Renal cortical epithelial cell (primary cell): Measurements from ENCODE around the gene OR13C8. TPM values are rescaled to one million over a fixed set of nuclear protein-coding genes. Genes with fewer than 3 reads are reported as not detected.
A peak's percentile ranks its signal among the peaks of the same experiment; 100 is the strongest.
"Not testable (repeated sequence)": the region's sequence is repeated elsewhere in the genome, so short reads cannot be mapped to it uniquely, and the experiment has no call there.

ENCODE experiments used
- DNase-seq: peaks from one replicate; pipeline ENCODE4 v3.0.0-alpha.2; 2011; ENCODE audit warnings: low read depth
- total RNA-seq: library from RNA; depleted of rRNA; stranded (reverse); fragments of >200 nt; gene quantifications from 2 replicates; pipeline ENCODE4 v1.2.3, GENCODE V29; 2014

OR13C8 gene, protein sequence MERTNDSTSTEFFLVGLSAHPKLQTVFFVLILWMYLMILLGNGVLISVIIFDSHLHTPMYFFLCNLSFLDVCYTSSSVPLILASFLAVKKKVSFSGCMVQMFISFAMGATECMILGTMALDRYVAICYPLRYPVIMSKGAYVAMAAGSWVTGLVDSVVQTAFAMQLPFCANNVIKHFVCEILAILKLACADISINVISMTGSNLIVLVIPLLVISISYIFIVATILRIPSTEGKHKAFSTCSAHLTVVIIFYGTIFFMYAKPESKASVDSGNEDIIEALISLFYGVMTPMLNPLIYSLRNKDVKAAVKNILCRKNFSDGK
- not detected in 2 replicates for total RNA-seq

DNA sequence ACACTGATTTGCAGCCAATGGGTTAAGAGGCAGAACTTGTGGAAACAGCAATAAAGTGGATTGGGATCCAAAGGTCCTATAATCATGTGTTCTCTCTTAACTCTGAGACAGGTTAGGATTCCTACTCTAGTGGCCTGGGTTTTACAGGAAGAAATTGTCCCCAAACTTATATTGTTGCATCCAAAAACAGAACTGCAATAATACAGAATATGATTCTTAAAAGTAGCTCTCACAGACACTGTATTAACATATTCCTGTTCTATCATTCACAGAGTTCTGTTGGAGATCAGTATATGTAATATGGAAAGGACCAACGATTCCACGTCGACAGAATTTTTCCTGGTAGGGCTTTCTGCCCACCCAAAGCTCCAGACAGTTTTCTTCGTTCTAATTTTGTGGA is at the start of gene OR13C8:
TSS of gene OR13C8 (plus strand) at position 301 of the 400 bp plus-strand sequence. CDS start at position 301, 0 bp downstream.
- DNase-seq, result no peak

DNA sequence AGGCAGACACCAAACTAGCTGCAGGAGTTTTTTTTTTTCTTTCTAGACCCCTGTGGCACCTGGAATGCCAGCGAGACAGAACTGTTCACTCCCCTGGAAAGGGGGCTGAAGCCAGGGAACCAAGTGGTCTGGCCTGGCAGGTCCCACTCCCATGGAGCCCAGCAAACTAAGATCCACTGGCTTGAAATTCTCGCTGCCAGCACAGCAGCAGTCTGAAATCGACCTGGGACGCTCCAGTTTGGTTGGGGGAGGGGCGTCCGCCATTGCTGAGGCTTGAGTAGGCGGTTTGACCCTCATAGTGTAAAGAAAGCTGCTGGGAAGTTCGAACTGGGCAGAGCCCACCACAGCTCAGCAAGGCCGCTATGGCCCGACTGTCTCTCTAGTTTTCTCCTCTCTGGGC is 48.7 kb upstream of the OR13C8 start:
- DNase-seq, result not testable (repeated sequence)

DNA sequence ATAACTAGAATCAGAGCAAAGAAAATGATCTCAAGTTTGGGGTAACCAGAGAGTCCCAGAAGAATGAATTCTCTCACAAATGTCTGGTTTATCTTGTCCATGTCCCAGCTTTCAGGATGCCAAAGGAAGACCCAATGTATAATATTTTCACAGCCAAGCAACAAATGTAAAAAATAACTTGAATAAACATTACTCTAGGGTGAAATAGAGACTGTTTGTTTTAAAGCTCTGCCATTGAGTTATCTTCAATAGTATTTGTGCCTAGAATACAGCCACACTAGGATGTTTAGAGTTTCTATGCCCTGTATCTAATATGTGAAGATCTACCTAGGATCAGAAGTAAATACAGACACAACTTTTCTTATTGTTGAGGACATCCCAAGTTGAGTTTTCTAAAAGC is 41.9 kb upstream of the OR13C8 start, which contains the start of gene OR13C4:
TSS of gene OR13C4 (minus strand) at position 101 of the 400 bp plus-strand sequence. CDS start at position 101, 0 bp downstream.
- DNase-seq, result no peak

DNA sequence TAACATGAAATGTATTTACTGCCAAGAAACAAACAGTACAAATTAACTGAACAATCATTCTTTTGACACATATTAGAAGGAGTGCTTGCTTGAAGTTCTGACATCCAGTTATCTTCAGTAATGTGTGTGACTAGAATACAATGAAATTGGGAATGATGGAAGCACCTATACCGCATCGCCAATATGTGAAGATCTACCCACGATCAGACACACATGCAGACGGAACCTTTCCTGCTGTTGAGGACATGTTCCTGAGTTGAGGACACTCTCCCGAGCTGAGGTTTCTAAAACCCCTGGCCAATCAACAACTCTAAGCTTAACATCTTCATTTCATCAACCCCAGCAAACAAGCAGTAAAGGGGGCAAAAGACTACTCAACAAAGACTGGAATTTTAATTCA is 32.2 kb upstream of the OR13C8 start, which contains the start of gene OR13C3:
TSS of gene OR13C3 (minus strand) at position 101 of the 400 bp plus-strand sequence. CDS start 133 bp downstream, outside the sequence.
- DNase-seq, result no peak

DNA sequence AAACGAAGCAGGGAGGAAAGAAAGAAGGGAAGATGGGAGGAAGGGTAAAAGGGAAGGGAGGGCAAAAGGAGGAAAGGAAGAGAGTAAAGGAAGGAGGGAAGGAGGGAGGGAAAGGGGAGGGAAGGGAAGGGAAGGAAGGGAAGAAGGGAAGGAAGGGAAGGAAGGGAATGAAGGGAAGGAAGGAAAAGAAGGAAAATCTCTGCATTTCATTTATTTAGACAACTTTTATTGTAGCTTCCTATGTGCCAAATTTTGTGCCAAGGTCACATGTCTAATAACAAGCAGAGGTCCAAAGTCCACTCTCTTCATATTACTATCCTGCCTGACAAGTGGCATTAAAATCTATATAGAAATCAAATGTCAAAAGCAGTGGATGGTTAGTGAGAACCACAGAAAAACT is 29.7 kb upstream of the OR13C8 start:
- no peak for DNase-seq

DNA sequence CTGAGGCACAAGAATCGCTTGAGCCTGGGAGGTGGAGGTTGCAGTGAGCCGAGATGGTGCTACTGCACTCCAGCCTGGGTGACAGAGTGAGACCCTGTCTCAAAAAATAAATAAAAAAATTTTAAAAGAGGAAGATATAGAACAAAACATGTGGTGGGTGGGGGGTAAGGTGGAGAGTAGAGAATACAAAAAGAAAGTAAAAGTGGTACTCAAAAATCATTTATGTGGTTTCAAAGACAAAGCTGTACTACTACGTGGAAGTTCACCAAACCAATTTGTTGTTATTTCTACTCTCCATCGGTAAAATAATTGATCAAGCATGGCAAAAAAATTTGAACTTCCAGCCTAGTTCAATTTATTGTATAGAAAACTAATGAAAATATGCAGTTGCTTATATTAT is 24.3 kb upstream of the OR13C8 start:
- no peak for DNase-seq

DNA sequence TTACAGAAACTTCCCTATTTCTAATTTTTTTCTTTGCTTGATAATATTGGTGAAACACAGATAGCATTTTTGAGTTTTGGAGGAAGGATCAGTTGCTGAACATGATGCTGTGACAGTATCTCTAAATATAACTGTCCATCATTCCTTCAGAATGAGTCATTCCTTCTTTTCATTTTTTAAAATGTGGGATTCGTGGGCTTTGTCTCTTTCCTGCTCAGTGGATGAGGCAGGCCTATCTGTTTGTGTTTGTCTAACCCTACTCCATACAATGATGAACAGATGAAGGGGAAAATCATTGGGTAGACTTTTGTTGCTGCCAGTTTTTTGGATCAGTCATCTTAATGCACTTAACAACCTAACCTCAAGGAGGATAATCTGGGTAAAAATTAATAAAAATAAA is 15.7 kb upstream of the OR13C8 start:
- no peak for DNase-seq

DNA sequence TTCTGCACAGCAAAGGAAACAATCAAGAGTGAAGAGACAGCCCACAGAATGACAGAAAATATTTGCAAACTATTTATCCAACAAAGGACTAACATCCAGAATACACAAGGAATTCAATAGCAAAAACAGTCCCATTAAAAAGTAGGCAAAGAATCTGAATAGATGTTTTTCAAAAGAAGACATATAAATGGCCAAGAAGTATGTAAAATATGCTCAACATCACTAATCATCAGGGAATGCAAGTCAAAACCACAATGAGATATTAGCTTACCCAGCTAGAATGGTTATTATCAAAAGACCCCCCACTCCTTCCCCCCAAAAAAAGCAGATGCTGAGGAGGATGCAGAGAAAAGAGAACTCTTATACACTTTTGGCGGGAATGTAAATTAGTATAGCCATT is 13.4 kb upstream of the OR13C8 start:
- DNase-seq, result no peak

DNA sequence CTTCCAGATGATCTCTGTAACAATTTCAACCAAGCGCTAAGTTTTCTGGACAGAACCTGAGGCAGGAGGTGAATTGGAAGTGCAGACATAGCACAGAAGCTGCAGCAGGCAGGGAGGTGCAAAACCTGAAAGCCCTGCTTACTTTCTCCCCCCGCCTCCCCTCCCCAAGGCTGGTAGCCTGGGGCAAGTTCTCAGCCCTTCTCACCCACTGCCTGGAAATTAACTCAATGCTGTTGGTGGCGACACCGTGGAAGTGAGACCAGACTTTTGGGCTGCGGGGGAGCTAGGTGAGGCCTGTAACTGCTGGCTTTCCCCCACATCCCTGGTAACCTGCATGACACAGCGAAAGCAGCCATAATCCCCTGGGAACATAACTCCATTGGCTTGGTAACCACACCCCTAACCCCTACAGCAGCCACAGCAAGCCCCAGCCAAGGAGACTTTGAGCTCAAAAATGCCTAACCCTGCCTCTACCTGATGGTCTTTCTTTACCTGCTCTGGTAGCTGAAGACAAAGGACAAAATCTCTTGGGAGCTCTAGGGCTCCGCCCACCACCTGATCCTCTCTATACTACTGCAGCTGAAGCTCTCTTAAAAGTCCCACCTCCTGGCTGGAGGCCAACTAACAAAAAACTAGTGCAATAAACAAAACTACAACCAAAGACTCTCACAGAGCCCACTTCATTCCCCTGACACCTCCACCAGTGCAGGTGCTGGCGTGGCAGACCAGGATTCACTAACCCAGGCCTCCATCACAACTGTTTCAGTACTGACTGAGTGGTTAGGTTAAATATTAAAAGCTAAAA is 11.9 kb upstream of the OR13C8 start:
- DNase-seq, result no peak

DNA sequence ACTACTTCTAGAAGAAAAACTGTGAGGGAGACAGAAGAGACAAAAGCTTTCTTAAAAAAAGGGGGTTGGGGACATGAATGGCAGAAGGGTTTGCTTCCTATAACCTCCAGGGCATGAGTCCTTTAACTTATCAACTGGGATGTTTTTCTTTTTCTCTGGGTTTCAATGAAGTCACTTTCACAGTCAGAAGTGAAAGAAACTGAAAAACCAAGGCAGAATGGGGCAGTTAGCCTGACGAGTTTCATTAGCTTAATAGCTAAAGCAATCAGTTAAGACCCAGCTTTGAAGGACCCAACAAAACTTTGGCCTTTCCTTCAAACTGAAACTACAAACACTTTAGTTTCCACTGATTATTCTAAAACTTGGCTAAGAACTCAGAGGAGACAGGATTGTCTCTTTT is 4.6 kb upstream of the OR13C8 start:
- no peak for DNase-seq

DNA sequence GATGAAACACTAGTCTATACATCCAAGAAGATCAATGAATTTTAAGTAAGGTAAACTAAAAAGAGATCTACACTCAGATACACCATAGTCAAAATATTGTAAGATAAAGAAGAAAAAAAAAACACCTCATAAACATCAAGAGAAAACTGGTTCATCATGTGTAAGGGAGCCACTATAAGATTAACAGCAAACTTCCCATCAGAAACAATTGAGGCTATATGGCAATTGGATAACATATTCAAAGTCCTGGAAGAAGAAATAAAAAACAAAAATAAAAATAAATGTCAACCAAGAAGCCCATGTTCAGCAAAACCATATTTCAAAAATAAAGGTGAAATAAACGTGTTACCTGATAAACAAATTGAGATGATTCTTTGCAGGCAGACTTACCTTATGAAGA is 3.6 kb downstream of the OR13C8 start:
- DNase-seq, result no peak

DNA sequence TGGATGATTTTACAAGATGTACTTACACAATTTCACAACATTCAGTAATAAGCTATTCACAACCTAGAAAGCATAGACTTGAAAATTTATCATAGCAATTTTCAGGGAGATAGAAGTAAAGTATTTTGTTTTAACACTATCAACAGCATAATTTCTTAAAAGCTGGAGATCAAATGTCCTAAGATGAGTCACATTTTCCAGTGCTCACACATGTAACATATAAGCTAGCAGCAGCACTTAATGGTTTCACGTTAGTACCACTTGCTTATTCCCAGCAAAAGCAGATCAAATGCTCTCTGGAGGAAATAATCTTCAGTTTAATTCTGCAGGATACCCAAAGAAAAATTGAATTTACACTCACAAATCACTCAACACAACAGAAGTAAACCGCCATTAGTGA is 6.5 kb downstream of the OR13C8 start:
- DNase-seq, result no peak

DNA sequence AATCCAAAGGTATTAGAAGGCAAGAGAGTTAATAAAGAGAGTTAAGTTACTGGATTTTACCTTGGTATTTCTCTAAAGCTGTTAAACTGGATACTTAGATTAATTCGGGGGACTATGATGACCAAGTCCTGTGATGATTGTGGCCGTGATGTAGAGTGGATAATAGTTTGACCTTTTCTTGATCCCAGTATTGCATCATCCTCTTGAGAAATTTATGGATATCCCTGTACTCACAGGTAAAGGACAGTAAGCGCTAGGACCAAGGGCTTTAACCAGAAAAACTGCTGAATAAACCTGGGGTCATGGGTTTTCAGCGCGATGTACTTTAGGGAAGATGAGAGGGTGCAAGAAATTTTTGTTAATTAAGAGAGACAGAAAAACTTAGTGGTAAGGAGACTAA is 8.3 kb downstream of the OR13C8 start:
- no peak for DNase-seq

DNA sequence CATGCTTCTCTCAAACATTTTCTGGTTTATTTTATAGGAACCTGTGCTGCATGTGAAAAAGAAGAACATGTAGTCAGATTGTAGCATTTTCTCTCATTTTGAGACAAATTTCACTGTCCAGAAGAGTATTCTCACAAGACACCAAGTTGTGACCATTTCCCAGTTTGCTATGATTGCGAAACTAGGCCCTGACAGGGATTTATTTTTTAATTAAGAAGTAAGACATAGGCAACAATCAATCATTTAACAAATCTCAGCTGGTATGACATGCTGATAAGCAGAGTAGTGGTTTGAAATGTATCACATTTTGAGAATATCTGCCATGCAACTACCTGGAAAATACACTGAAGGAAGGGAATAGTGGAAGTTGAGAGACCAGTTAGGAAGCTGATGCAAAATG is 11.6 kb downstream of the OR13C8 start:
- DNase-seq, result no peak

DNA sequence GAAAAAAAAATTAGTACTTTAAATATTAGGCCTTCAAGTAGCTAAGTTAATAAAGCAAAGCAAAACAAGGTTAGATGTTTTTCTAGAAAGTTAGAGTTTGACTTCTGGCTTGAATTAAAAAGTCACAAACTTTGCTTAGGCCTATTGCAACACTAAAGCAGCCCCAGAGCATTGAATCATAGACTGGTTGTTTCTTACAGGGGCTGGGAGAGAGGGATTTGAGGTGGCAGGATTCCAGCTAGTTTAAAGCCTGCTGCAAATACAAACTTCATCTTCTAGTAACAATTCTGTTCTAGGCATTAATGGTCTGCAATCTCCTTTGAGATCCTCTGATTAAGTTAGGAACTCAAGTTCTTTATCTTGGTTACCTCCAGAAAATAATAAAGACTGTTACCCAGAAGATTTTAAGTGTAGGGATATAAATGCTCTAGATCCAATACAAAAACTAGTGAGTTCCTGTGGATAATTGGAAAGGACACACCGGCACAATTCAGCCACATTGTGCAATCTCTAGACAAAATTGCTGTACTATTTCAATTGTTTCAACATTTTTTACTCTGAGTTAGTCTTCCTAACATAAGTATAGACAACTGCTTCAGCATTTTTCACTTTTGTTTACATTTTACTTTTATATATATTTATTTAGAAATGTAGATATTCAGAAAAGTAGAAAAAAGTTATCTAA is 17.7 kb downstream of the OR13C8 start:
- peak; percentile 58 for DNase-seq

DNA sequence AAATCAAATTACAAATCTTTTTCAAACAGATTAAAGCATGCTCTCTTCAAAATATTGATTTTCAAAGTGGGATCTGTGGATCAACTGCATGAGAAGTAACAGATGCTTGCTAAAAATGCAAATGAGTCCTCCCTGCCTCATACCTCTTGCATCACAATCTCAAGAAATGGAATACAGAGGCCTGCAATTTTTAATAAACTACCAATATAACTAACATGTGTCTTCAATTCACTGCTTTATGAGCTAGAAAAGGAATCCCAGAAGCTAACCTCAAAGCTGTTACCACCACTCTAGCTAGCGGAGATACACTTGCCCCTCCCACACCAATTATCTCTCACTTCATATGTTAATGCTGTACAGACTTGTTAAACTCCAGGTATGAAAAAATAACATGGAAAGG is 20.7 kb downstream of the OR13C8 start:
- DNase-seq, result no peak

DNA sequence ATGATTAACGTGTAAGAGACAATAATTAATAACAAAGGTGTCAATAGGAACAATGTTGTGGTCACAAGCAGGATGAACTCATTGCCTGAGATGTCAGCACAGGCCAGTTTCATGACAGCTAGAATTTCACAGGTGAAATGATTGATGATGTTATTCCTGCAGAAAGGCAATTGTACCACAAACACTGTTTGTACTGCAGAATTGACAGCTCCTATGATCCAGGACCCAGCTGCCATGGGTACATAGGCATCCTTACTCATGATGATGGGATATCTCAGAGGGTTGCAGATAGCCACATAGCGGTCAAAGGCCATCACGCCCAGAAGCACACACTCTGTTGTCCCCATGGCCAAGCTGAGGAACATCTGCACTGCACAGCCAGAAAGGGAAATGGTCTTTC is 29.8 kb downstream of the OR13C8 start:
- DNase-seq, result not testable (repeated sequence)

DNA sequence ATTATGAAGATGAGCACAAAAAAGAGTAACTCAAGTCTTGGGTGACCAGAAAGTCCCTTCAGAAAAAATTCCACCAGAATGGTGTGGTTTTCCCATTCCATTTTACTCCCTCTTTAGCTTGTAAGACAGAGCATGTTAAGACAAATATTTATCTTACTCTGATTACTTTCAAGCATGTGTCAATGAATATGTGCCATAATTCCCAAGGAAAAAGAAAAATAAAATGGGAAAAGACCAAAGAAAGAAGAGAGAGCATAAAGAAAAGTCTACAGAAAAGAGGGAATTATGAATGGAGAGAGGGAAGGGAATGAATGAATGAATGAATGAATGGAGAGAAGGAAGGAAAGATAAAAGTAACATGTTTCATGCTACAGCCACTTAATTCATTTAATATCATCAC is 30.3 kb downstream of the OR13C8 start, which contains the start of gene OR13C5:
TSS of gene OR13C5 (minus strand) at position 101 of the 400 bp plus-strand sequence. CDS start at position 101, 0 bp downstream.
- not testable (repeated sequence) for DNase-seq

DNA sequence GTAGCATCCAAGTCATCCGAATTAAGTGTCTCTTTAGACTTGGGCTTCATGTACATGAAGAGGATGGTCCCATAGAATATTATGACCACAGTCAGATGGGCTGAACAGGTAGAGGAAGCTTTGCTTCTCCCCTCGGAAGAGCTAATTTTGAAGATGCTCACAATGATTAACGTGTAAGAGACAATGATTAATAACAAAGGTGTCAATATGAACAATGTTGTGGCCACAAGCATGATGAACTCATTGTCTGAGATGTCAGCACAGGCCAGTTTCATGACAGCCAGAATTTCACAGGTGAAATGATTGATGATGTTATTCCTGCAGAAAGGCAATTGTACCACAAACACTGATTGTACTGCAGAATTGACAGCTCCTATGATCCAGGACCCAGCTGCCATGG is 35.8 kb downstream of the OR13C8 start:
- no peak for DNase-seq

DNA sequence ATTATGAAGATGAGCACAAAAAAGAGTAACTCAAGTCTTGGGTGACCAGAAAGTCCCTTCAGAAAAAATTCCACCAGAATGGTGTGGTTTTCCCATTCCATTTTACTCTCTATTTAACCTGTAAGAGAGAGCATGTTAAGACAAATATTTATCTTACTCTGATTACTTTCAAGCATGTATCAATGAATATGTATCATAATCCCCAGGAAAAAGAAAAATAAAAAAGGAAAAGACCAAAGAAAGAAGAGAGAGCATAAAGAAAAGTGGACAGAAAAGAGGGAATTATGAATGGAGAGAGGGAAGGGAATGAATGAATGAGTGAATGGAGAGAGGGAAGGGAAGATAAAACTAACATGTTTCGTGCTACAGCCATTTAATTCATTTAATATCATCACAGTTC is 36.6 kb downstream of the OR13C8 start, which contains the start of gene OR13C2:
TSS of gene OR13C2 (minus strand) at position 101 of the 400 bp plus-strand sequence. CDS start at position 101, 0 bp downstream.
- not testable (repeated sequence) for DNase-seq

DNA sequence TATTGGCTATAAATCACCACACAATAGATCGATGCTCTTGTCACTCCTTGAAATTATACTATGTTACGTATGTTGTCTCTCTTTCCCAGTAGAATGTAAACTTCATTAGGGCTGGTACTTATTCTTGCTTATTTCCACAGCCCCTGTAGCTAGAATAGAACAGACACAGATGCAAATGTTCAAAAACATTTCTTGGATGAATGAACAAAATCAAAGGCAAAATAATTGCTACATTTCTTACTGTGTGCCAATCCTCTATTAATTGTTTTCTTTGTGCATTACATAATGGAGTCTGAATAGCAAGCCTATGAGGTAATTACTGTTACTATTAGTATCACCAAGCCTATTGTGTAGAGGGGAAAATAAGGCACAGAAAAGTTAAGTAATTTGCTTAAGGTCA is 37.2 kb downstream of the OR13C8 start:
- peak; percentile 57 for DNase-seq

DNA sequence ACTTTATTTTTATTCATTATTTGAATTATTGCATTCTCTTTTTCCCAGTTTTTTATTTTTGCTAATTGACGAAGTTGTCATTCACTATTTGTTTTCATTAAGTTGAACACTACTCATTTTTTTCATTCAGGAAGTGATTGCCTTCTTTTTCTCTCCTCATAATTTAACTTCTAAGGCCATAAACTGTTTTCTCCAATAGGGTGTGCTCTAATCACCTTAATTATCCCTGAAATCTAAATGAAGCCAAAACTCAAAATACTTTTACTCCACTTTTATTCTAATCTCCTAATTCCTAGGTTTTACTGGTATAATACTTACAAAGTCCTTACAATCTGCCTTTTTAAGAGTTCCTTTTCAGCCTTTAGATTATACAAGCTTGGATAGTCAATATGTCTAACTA is 39.4 kb downstream of the OR13C8 start:
- DNase-seq, result peak; percentile 8
